Lower lobe of right lung (tissue), 2 donors: ENCODE measurements around the gene HPS5. TPM values are rescaled to one million over a fixed set of nuclear protein-coding genes. Genes with fewer than 3 reads are reported as not detected.

Source experiments
- ATAC-seq, 2 donors: fragments of 200-7000 bp; cut with Tn5 transposase; one replicate each; pipeline ENCODE4 v1.9.1; 2020 to 2022; ENCODE audit warnings: mild to moderate bottlenecking in 2 of 2, moderate library complexity in 2 of 2
- DNase-seq: peaks from one replicate; pipeline ENCODE4 v3.0.0-alpha.2; 2020
- H3K27ac ChIP-seq: fragments of 200-600 bp; one replicate; pipeline ENCODE4 v1.8.0; 2022
- H3K27me3 ChIP-seq: fragments of 200-600 bp; one replicate; pipeline ENCODE4 v1.8.0; 2022; ENCODE audit warnings: low read depth
- H3K36me3 ChIP-seq: fragments of 200-600 bp; one replicate; pipeline ENCODE4 v1.8.0; 2022; ENCODE audit warnings: mild to moderate bottlenecking
- H3K4me1 ChIP-seq: fragments of 200-600 bp; one replicate; pipeline ENCODE4 v1.8.0; 2022
- H3K4me3 ChIP-seq: fragments of 200-600 bp; one replicate; pipeline ENCODE4 v1.8.0; 2022; ENCODE audit warnings: mild to moderate bottlenecking
- H3K9me3 ChIP-seq: fragments of 200-600 bp; one replicate; pipeline ENCODE4 v1.8.0; 2022
- intact Hi-C: fragments of 100-400 bp; cut with DNase I; formaldehyde crosslinking; loops from one replicate; pipeline ENCODE4 v1.11.0; 2022
- total RNA-seq: library from RNA; stranded (reverse); fragmentation: NEBNext Ultra II Directional; extraction: Animal tissue kit (Norgen Biotek cat#: 25700); gene quantifications from one replicate; pipeline ENCODE4 v1.2.1, GENCODE V29; 2021
- TF ChIP-seq, protein P1 (sequence below): fragments of 200-600 bp; IDR thresholded peaks from one replicate; pipeline ENCODE4 v1.8.0; 2022; ENCODE audit warnings: antibody characterized with exemption, mild to moderate bottlenecking
- donor health status: DM: no; HTN: yes; CAD: no; lungs with severe emphysema.

HPS5 gene
- total RNA-seq, 1 donor from 2014 or later = 32.1 TPM

DNA sequence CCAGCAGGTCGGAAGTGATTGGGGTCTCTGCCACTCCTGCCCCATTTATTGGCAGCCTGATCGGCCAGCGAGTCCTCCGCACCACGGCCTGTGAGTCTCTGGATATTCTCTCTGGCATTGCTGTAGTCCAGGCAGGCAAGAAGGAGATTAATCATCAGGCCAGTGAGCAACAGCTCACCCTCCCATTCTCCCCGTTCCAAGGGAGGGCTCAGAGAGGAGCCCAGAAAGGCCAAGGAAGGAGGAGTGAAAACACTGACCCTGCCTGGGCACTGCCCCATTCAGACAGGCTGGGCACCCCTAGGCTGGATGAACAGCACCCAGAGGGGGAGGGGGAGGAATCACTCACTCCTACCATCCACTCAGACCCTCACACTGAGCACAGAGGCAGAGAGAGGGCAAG lies 76.5 kb downstream of the HPS5 start:
- DNase-seq = no peak
- intact Hi-C loops = no loop called here
- Histone ChIP-seq H3K27me3 (no peaks in the 10 kb centered on the region), H3K27ac (no peak overlapping the region), H3K4me3 (no peak overlapping the region), H3K36me3 (no peaks in the 10 kb centered on the region), H3K4me1 (no peaks in the 10 kb centered on the region), H3K9me3 (no peaks in the 10 kb centered on the region)
- TF ChIP-seq, protein P1, sequence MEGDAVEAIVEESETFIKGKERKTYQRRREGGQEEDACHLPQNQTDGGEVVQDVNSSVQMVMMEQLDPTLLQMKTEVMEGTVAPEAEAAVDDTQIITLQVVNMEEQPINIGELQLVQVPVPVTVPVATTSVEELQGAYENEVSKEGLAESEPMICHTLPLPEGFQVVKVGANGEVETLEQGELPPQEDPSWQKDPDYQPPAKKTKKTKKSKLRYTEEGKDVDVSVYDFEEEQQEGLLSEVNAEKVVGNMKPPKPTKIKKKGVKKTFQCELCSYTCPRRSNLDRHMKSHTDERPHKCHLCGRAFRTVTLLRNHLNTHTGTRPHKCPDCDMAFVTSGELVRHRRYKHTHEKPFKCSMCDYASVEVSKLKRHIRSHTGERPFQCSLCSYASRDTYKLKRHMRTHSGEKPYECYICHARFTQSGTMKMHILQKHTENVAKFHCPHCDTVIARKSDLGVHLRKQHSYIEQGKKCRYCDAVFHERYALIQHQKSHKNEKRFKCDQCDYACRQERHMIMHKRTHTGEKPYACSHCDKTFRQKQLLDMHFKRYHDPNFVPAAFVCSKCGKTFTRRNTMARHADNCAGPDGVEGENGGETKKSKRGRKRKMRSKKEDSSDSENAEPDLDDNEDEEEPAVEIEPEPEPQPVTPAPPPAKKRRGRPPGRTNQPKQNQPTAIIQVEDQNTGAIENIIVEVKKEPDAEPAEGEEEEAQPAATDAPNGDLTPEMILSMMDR = no peak
- no peak for ATAC-seq

DNA sequence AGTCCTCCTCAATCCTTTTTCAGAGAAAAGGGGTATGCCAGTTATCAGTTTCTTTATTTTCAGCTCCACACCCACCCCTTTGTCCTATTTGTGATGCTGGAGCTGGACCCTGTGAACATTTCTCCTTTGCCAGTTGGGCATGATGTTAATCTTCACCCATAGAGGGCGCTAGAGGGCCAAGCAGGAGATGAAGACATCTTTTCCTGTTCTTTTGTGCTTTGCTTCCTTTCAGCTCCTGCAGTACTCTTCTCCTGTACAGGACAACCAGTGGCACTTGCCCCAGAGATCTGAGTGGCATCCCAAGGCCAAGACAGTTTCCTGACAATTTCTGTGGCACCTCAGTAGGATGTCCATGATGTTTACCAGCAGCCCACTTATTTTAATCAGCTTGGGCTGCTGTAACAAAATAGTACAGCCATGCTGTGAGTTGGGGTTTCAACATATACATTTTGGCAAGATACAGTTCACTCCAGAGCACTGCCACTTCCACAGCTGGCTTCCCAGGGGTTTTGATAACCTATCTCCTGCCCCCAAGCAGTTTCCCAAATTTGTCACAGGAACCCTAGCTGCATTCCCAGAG lies 78.1 kb downstream of the HPS5 start:
- Histone ChIP-seq H3K27ac (no peak overlapping the region), H3K9me3 (no peaks in the 10 kb centered on the region), H3K4me1 (no peaks in the 10 kb centered on the region), H3K27me3 (no peaks in the 10 kb centered on the region), H3K4me3 (no peak overlapping the region), H3K36me3 (no peaks in the 10 kb centered on the region)
- intact Hi-C loops = no loop called here
- DNase-seq = no peak
- peak; percentile 72 to 82 for ATAC-seq
- TF ChIP-seq, protein P1 = peak; percentile 79

DNA sequence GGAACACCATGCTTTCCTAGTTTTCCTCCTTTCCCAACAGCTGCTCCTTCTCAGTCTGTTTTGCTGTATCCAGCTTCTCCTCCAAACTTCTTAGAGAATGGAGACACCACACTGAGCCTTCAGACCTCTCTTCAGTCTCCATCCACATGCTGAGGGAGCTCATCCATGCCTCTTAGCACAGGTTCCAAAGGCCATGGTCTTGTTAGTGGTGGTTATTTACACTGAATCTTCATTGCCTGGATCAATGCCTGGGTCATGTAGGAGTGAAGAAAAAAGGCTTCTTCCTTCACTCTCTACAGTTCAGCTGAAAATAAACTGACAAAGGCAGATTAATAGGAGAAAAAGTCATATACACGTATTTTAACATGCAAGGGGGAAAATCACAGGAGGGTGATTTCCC lies 82.3 kb downstream of the HPS5 start:
- Histone ChIP-seq H3K4me3 (no peak overlapping the region), H3K9me3 (no peaks in the 10 kb centered on the region), H3K27me3 (no peaks in the 10 kb centered on the region), H3K36me3 (no peaks in the 10 kb centered on the region), H3K27ac (no peak overlapping the region), H3K4me1 (no peaks in the 10 kb centered on the region)
- intact Hi-C loops = no loop called here
- TF ChIP-seq, protein P1 = no peak
- no peak for ATAC-seq
- DNase-seq = no peak

DNA sequence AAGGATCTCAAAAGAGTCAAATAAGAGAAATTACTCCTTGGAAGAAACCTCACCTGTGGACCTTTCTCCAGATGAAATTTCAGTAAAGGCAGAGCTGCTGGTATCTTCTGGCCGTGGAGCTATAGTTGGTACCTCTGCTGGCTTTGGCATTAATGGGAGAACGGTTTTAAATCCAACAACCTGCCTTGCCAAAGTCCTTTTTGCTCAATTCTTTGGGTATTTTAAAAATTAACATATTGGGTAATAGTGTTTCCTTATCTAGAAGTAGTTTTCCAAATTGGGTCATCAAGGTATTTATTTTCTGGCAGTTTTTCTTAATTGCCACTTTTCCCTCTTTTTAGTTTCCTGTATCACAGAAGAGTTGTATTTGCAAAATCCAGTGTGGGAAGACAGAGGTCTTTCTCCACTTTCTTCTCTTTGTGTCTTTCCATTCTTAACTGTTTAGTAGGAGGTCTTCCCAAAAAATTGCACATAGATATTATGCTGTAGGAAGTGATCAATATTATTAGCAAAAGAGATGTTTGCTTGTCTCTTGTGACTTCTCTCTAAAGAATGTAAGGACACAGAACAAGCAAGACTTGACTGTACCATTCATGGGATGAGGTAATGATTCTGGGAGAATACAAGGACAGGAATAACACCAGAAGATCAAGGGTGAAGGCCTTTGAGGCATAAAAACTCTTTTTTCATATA lies 85.1 kb downstream of the HPS5 start, which contains the start of gene SAA4:
TSS of gene SAA4 (minus strand) at position 139 of the 693 bp plus-strand sequence. CDS start 876 bp downstream, outside the sequence.
- TF ChIP-seq, protein P1 = no peak
- no peaks in the 10 kb centered on the region for H3K27me3 ChIP-seq
- H3K36me3 ChIP-seq = no peaks in the 10 kb centered on the region
- no peaks in the 10 kb centered on the region for H3K9me3 ChIP-seq
- no peak within 1 kb of the TSS for H3K4me3 ChIP-seq
- H3K27ac ChIP-seq = no peak within 1 kb of the TSS
- intact Hi-C loops = no loop called here
- no peaks in the 10 kb centered on the region for H3K4me1 ChIP-seq
- no peak for ATAC-seq
- no peak for DNase-seq

DNA sequence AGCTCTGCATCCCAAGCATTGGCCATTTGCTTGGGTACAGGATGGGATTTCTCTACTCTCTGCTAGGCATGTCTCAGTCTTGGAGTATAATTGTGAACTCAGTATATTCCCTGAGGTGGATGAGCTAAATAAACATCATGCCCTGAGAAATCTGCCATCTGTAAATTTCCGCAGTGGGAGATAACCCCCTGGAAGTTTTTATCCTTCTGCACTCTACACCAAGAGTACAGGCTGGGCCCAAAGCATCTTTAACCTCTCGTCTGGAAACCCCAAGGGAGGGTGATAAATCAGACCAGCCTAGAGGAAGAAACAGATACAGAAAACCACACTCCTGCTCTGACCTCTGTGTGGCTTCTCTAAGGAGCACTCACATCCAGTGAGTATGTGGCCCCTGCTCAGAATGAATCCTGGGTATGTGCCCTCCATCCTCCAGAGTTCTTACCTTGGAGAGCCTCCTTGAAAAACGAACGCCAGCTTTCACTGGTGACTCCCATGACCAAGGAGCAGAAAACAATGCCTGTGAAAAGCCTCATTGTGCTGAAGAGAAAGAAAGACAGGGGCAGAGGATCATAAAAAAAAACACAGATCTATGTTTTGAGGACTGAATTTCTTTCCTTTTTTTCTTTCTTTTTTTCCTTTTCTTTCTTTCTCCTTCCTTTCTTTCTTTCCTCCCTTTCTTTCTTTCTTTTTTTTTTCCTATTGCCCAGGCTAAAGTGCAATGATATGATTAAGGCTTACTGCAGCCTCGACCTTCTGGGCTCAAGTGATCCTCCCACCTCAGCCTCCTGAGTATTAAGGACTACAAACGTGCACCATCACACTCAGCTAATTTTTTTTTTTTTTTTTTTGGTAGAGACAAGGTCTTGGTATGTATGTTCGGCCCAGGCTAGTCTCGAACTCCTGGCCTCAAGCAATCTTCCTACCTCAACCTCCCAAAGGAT lies 86.3 kb downstream of the HPS5 start:
- ATAC-seq = no peak
- DNase-seq = no peak
- TF ChIP-seq, protein P1 = no peak
- no peaks in the 10 kb centered on the region for H3K4me1 ChIP-seq
- H3K27me3 ChIP-seq = no peaks in the 10 kb centered on the region
- H3K9me3 ChIP-seq = no peaks in the 10 kb centered on the region
- no peak overlapping the region for H3K4me3 ChIP-seq
- intact Hi-C loops = no loop called here
- H3K27ac ChIP-seq = no peak overlapping the region
- H3K36me3 ChIP-seq = no peaks in the 10 kb centered on the region
